NK-92 (cell line): ENCODE results near the gene APEH.

Experiments
- DNase-seq: peaks from one replicate; lab custom pipeline; 2025; ENCODE audit not compliant: unreplicated experiment; lab: John Stamatoyannopoulos, UW

The APEH gene

GRCh38 chr3:49723628-49724551 lies 49.7 kb downstream of the APEH start, which contains the start of gene GMPPB:
Gene GMPPB, minus strand, starts transcription at chr3:49723951. Its CDS starts 225 bp downstream, at chr3:49723726.
- peak; percentile 68 for DNase-seq

GRCh38 chr3:49724586-49724985 lies 50.4 kb downstream of the APEH start:
- DNase-seq: no peak

- no peak for DNase-seq
Measured at GRCh38 chr3:49725906-49726681, 51.9 kb downstream of the APEH start.

DNA sequence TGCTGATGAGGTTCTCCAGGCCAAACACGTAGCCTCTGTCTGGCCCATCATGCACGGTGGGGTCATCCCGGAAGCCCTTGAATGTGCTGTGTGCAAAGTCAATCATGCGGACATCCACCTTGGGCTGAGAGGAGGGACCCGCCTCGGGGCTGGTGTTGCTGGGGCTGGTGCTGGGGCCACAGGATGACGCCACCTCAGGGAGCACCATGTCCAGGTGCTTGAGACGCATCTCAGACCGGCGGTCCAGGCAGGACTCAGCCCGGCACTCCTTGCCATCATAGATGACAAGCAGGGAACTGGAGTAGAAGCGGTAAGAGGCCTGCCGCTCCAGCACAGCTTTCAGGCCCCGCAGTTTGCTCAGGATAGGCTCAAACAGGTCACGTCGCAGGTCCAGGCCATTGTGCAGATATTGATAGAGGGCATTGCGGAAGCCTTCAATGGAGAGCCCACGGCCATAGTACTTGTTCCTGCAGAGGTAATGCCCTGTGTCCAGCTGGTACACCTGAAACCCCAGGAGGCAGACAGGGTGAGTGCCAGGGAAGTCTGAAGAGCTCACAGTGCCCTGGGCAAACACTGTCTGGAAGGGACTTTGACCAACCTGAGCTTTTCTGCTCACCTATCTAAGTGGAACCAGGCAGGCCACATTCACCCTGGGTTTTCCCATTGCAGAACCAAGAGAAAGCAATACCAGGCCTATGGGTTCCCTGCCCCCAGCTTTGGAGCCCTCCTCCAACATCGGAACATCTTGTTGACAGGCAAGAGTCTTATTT lies 53.2 kb downstream of the APEH start:
- DNase-seq: no peak

GRCh38 chr3:49727924-49728361 lies 53.8 kb downstream of the APEH start:
- DNase-seq: no peak

DNA sequence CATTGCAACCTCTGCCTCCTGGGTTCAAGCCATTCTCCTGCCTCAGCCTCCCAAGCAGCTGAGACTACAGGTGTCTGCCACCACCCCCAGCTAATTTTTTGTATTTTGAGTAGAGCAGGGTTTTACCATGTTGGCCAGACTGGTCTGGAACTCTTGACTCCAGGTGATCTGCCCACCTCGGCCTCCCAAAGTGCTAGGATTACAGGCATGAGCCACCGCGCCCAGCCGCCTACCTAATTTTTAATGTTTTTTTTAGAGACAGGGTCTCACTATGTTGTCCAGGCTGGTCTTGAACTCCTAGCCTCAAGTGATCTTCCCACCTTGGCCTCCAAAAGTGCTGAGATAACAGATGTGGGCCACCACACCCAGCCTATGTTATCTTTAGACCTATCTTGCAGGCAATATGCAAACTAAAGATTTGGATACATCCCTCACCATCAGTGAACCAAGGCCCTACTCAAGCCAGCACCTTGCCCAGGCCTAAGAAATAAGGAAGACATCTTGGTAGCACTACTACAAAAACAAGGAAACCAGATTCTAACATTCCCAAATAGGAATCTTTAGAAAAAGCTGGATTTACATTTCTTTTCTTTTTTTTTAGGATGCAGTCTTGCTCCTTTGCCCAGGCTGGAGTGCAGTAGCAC lies 55.9 kb downstream of the APEH start:
- DNase-seq: no peak

DNA sequence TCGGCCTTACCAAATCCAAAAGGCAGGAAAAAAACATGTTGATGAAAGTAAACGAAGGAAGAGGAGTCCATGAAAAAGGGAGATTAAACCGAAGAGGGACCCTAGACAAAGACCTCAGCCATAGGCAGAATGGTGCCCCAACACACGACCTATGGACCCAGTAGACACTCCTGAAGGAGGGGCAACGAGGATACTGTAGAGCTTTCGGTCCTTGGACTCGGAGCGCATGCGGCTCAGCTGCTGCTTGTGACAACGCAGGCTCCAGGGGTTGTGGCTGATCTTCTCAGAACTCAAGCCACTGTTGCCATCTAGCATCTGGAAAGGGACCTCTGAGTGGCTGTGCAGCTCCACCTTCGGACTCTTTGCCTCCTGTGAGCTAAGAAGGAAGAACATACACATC lies 58.4 kb downstream of the APEH start:
- DNase-seq: no peak

- DNase-seq: no peak
Measured at GRCh38 chr3:49733551-49733950, 59.4 kb downstream of the APEH start.
